NCI-H2196 treated with DMSO at 0.1 percent for 48 hours (cell line): ENCODE data around the gene INTS3.

ENCODE experiments used
- DNase-seq: peaks from one replicate; lab custom pipeline; 2025; ENCODE audit not compliant: unreplicated experiment; lab: John Stamatoyannopoulos, UW

INTS3 gene, protein sequence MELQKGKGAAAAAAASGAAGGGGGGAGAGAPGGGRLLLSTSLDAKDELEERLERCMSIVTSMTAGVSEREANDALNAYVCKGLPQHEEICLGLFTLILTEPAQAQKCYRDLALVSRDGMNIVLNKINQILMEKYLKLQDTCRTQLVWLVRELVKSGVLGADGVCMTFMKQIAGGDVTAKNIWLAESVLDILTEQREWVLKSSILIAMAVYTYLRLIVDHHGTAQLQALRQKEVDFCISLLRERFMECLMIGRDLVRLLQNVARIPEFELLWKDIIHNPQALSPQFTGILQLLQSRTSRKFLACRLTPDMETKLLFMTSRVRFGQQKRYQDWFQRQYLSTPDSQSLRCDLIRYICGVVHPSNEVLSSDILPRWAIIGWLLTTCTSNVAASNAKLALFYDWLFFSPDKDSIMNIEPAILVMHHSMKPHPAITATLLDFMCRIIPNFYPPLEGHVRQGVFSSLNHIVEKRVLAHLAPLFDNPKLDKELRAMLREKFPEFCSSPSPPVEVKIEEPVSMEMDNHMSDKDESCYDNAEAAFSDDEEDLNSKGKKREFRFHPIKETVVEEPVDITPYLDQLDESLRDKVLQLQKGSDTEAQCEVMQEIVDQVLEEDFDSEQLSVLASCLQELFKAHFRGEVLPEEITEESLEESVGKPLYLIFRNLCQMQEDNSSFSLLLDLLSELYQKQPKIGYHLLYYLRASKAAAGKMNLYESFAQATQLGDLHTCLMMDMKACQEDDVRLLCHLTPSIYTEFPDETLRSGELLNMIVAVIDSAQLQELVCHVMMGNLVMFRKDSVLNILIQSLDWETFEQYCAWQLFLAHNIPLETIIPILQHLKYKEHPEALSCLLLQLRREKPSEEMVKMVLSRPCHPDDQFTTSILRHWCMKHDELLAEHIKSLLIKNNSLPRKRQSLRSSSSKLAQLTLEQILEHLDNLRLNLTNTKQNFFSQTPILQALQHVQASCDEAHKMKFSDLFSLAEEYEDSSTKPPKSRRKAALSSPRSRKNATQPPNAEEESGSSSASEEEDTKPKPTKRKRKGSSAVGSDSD

DNA sequence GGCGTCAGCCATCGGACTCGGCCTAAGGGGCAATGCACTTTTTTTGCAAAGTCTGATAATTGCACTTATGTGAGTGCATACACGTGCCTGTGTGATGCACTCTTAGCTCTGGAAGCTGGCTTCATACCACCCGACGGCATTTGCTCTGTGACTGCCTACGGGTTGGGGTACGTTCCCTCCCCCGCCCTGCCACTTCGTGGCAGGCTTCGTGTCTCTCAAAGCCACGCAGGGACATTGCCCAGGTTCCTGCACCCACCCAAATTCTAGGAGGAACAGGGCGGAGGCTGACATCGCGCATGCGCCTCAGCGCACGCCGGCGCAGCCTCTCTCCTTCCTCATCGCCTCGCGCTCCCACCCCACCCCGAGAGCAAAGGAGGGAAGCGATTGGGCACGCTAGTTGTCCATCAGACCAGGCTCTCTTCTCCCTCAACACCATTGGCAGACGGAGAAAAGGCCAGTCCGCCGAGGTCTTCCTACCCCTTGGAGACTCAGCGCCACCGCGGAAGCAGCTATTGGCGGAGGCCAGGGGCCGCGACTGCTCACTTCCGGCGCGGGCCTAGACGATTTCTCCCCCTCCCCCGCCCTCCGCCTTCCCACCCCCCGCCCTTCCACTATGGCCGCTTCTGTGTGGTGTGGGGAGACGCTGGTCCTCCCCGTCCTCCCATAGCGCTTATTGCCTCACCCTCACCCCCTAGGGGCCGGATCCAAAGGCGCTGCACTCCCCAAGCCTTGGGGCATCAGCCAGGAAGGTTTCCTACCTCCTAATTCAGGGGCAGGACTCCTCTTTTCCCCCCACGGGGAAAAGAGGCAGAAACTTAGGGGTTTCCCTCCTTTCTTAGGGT lies at the start of gene INTS3:
INTS3 (plus strand) TSS at position 588 of the 842 bp plus-strand sequence. CDS start 585 bp downstream, outside the sequence.
- peak; percentile 99 for DNase-seq

DNA sequence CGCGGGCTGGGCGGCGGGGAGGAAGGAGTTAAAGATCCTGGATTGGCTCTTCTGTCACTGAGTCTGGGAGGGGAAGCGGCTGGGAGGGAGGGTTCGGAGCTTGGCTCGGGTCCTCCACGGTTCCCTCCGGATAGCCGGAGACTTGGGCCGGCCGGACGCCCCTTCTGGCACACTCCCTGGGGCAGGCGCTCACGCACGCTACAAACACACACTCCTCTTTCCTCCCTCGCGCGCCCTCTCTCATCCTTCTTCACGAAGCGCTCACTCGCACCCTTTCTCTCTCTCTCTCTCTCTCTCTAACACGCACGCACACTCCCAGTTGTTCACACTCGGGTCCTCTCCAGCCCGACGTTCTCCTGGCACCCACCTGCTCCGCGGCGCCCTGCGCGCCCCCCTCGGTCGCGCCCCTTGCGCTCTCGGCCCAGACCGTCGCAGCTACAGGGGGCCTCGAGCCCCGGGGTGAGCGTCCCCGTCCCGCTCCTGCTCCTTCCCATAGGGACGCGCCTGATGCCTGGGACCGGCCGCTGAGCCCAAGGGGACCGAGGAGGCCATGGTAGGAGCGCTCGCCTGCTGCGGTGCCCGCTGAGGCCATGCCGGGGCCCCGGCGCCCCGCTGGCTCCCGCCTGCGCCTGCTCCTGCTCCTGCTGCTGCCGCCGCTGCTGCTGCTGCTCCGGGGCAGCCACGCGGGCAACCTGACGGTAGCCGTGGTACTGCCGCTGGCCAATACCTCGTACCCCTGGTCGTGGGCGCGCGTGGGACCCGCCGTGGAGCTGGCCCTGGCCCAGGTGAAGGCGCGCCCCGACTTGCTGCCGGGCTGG lies 49.1 kb upstream of the INTS3 start, which contains the start of gene NPR1:
NPR1 (plus strand) TSS at position 170 of the 818 bp plus-strand sequence; CDS start at position 591, 421 bp downstream.
- no peak for DNase-seq

GRCh38 chr1:153679337-153680119 lies 48.3 kb upstream of the INTS3 start:
- no peak for DNase-seq

DNA sequence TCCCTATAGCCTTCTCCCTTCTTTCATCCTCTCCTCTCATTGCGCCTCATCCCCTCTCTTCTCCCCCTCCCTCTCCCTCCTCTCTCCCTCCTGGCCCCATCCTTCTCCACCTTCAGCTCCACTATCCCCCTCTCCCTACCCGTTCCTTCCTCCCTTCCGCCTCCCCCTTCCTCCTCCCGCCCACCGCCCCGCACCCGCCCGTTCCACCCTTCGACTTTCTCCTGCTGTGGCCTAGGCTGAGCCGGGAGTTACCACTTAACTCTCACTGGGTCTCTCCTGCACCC lies 47.8 kb upstream of the INTS3 start:
- DNase-seq = no peak

GRCh38 chr1:153682730-153683129 lies 45.1 kb upstream of the INTS3 start:
- no peak for DNase-seq

- no peak for DNase-seq
These were observed 44.0 kb upstream of the INTS3 start for GRCh38 chr1:153683854-153684253.

- no peak for DNase-seq
These were observed 43.0 kb upstream of the INTS3 start for GRCh38 chr1:153684892-153685291.

- no peak for DNase-seq
These were observed 42.1 kb upstream of the INTS3 start for GRCh38 chr1:153685544-153686340.

- no peak for DNase-seq
These were observed 40.3 kb upstream of the INTS3 start for GRCh38 chr1:153687346-153688125.

DNA sequence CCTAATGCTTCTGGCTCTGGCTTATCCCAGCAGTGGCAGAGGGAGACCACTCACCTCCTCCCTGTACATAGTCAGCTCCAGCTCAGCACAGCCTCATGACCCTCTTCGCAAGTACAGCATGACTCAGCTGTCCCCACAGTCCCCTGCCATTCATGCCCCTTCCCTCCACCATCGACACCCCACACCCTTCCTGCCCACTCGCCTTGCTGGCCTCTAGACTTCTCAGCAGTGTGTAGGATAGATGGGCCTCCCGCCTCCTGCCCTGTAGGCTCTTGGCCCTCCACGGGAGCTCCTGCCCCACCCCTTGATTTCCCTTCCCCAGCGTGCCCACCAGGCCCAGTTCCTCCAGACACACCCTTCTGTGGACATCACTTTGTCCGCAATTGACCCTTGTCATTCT lies 39.6 kb upstream of the INTS3 start:
- DNase-seq = no peak

GRCh38 chr1:153688736-153689328 lies 39.0 kb upstream of the INTS3 start:
- DNase-seq = no peak

GRCh38 chr1:153693466-153693865 lies 34.4 kb upstream of the INTS3 start:
- DNase-seq = no peak

- no peak for DNase-seq
These were observed 31.1 kb upstream of the INTS3 start for GRCh38 chr1:153696741-153697140.

- DNase-seq = no peak
These were observed 30.4 kb upstream of the INTS3 start for GRCh38 chr1:153697191-153698019.

DNA sequence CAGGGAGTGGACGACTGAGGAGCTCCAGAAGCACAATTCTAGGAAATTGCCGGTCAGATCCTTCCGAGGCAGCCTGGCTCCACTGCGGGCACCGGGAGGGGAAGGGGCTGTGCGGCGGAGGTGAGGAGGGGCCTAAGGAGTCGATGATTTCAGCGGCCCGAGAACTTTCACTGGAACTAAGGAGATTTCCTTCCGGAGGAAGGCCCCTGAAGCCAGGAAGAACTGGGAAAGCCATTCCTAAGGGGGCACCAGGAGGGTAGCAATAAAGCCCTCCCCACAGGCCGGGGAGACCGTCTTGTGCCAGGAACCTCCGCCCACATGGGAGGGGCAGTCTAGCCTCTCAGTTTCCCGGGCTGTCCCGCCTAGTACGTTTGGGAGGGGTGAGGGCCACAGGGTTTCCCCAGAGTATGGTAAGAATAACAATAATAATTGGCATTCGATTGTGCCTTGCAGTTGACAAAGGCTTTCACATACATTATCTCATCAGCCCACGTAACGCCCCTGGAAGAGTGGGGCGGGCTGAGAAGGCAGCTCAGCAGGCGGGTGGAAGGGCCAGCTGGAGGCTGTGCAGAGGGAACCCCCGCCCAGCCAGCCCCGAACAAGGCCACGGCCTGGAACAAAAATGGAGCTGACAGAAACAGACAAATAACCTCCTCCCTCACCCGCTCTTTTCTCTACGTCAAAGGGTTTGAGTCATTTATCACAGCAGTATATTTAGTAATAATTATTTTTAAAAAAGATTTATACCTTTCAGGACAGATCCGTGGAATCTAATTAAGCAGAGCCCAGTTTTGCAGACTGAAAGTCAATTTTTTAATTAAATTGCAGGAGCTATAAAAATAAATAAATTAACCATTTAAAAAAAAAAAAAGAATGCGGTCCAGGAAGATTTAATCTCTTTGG lies 29.6 kb upstream of the INTS3 start:
- DNase-seq = no peak
